ENCODE measurements around the gene SKOR1.

DNA sequence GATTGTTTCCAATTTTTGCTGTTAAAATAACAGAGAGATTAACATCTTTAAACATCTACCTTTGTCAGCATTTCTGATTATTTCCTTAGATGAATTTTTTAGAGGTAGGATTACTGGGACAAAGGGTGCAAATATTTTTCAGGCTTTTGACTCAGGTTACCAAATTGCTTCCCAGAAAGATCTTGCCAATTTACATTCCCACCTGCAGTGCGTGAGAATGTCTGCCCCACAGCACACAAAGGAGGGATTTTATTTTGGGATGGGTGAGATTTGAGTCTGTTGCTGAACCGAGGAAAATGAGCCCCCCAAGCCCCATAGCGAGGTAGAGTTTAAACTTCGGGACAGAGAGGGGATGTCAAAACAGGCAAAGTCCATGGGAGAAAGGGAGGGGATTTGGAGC lies 40.5 kb downstream of the SKOR1 start:
- TF ChIP-seq EZH2 (IDR thresholded peaks at IDR 0.05; ENCODE audit: insufficient read depth, low read length) = no peak
- TF ChIP-seq, protein P1, sequence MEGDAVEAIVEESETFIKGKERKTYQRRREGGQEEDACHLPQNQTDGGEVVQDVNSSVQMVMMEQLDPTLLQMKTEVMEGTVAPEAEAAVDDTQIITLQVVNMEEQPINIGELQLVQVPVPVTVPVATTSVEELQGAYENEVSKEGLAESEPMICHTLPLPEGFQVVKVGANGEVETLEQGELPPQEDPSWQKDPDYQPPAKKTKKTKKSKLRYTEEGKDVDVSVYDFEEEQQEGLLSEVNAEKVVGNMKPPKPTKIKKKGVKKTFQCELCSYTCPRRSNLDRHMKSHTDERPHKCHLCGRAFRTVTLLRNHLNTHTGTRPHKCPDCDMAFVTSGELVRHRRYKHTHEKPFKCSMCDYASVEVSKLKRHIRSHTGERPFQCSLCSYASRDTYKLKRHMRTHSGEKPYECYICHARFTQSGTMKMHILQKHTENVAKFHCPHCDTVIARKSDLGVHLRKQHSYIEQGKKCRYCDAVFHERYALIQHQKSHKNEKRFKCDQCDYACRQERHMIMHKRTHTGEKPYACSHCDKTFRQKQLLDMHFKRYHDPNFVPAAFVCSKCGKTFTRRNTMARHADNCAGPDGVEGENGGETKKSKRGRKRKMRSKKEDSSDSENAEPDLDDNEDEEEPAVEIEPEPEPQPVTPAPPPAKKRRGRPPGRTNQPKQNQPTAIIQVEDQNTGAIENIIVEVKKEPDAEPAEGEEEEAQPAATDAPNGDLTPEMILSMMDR (IDR thresholded peaks at IDR 0.05; ENCODE audit: insufficient read depth, low read depth, low read length) = no peak
